Astrocyte (in vitro differentiated cells and primary cell): ENCODE measurements around the gene AP3S2.

Experiments used
- CTCF ChIP-seq: IDR thresholded peaks from 2 replicates; pipeline ENCODE4 v1.5.1; 2011; ENCODE audit warnings: low read depth, mild to moderate bottlenecking, inconsistent platforms, low read length, moderate library complexity; ENCODE audit not compliant: insufficient read depth
- EZH2 ChIP-seq: IDR thresholded peaks from 2 replicates; pipeline ENCODE4 v1.6.1; 2012; ENCODE audit warnings: mild to moderate bottlenecking, low read length, inconsistent platforms; ENCODE audit not compliant: insufficient read depth

GRCh38 chr15:89900849-89901248, 7.1 kb upstream of the AP3S2 start:
- TF ChIP-seq CTCF (no peak), EZH2 (no peak)
